ENCODE results near the gene MAPKBP1.

Gene MAPKBP1

DNA sequence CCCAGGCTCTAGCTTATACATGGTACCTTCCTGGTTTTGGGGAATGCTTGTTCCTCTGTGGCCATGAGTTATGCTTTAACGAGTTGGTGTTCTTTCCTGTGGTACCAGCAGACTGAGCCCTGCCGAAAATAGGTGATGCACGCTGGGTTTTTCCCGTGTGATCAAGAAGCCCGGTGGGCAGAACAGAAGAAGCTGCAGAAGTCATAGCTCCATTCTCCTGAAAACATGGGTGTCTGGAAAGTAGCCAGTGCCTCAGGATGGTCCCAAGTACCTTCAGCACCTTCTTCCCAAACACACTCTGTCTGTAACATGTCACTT, 25.2 kb downstream of the MAPKBP1 start:
- H3K4me3 ChIP-seq (ENCODE audit: low read depth, low read length): no peak overlapping the region
- TF ChIP-seq, protein P1, sequence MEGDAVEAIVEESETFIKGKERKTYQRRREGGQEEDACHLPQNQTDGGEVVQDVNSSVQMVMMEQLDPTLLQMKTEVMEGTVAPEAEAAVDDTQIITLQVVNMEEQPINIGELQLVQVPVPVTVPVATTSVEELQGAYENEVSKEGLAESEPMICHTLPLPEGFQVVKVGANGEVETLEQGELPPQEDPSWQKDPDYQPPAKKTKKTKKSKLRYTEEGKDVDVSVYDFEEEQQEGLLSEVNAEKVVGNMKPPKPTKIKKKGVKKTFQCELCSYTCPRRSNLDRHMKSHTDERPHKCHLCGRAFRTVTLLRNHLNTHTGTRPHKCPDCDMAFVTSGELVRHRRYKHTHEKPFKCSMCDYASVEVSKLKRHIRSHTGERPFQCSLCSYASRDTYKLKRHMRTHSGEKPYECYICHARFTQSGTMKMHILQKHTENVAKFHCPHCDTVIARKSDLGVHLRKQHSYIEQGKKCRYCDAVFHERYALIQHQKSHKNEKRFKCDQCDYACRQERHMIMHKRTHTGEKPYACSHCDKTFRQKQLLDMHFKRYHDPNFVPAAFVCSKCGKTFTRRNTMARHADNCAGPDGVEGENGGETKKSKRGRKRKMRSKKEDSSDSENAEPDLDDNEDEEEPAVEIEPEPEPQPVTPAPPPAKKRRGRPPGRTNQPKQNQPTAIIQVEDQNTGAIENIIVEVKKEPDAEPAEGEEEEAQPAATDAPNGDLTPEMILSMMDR (IDR thresholded peaks at IDR 0.05; ENCODE audit: control insufficient read depth, extremely low read depth, insufficient read depth): no peak
- DNase-seq (ENCODE audit: low read depth): no peak

DNA sequence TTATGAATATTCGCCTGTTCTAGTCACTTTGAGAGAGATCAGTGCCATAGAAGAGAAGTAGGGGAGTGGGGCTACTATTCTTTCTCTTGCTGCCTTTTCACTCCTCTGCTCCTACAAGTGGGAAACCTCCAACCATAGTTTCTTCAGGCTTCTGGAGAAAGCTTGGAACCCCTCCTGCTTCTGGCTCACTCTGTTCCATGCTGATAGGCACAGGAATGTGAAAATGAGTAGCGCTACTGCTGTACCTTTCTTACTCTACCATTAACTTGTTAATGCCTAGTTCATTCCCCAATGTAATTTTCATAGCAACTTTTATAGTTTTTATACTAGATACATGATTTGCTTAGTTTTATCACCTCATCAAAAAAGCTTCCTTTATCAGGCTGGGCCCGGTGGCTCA, 26.9 kb downstream of the MAPKBP1 start:
- TF ChIP-seq, protein P1 (IDR thresholded peaks at IDR 0.05; ENCODE audit: control insufficient read depth, extremely low read depth, insufficient read depth): no peak
- no peak overlapping the region for H3K4me3 ChIP-seq (ENCODE audit: low read depth, low read length)
- DNase-seq (ENCODE audit: low read depth): no peak

DNA sequence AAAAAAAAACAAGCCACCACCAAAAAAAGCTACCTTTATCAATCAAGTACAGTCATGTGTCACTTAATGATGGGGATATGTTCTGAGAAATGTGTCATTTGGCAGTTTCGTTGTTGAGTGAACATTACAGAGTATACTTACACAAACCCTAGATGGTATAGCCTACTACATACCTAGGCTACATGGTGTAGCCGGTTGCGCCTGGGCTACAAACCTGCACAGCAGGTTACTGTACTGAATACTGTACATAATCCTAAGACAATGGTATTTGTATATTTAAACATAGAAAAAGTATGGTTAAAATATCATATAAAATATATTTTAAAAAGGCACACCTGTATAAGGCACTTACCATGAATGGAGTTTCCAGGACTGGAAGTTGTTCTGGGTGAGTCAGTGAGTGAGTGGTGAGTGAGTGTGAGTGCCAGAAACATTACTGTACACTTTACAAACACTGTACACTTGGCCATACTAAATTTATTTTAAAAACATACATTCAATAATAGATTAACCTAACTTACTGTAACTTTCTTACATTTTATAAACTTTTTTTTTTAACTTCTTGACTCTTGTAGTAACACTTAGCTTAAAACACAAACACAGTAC, 27.7 kb downstream of the MAPKBP1 start:
- TF ChIP-seq, protein P1 (IDR thresholded peaks at IDR 0.05; ENCODE audit: control insufficient read depth, extremely low read depth, insufficient read depth): no peak
- no peak overlapping the region for H3K4me3 ChIP-seq (ENCODE audit: low read depth, low read length)
- DNase-seq (ENCODE audit: low read depth): no peak

DNA sequence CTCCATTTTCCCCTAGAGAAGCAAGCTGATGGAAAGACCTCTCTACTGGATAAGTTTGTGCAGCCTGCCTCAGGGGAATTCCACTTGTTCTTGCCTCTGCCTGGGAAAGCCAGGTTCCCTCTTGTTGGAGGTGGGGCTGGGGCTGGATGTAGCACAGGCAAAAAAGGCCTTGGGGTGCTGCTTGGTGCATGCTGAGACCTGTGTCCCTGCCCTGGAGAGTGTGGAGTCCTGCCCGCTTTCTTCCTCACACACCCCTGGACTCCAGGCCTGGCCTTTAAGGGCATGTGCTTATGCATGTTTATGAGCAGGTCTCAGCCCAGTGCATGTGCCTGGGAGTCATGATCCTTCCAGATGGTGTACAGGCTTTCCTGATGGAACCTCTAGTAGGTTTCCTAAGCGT, 30.1 kb downstream of the MAPKBP1 start:
- TF ChIP-seq, protein P1 (IDR thresholded peaks at IDR 0.05; ENCODE audit: control insufficient read depth, extremely low read depth, insufficient read depth): no peak

DNA sequence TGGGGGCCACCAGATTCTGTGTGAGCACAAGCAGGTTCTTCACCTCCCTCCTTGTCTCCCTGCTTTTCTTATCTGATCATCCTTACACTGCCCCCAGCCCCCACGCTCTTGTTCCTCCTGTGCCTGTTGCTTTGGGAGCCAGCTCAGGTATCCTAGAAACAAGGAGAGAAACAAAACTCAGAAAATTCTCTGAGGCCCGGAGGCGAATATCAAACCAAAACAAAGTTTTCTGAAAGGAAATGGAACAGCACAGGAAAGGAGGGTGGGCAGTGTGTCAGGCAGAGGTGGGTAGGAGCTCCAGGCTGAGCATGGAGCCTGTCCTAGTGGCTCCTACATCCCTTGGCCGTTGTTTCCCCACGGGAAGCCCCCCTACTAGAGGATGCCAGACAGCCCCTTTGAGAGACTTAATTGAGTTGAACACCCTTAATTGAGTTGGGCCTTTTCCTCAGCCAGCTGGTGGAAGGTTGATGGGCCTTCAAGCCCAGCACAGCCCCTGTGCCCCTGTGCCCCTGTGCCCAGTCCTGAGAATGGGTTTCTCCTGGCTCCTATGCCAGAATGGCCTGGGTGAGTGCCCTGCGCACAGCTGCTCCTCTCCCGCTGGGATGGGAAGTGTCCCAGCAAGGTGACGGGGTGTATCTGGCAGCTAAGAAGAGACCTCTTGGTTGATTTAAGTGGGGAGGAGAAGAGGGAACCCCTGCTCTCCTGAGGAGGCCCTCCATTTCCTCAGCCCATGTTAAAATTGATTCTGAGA, 30.8 kb downstream of the MAPKBP1 start:
- DNase-seq (ENCODE audit: low read depth): no peak
- TF ChIP-seq, protein P1 (IDR thresholded peaks at IDR 0.05; ENCODE audit: control insufficient read depth, extremely low read depth, insufficient read depth): no peak
- H3K4me3 ChIP-seq (ENCODE audit: low read depth, low read length): no peak overlapping the region

More for the DNA sequence above, 30.1 kb downstream of the MAPKBP1 start:
- no peak for DNase-seq (ENCODE audit: low read depth)
- H3K4me3 ChIP-seq (ENCODE audit: low read depth, low read length): no peak overlapping the region

DNA sequence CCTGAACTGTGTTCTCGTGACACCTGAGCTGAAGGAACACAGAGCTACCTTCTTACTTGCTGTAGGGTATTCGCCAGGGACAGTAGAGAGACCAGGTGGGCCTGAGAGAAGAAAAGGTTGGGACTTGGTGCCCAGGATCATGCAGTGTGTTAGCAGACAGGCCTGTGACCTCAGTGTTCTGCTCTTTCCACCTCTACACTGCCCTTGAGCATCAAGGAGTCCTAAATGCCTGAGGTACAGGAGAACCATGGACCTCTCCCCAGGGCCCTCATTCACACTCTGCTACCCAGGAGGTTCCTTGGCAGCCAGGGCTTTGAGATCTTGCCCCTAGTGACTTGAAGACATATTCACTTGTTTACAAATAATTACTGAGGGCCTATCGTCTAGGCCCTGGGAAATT, 31.4 kb downstream of the MAPKBP1 start:
- TF ChIP-seq, protein P1 (IDR thresholded peaks at IDR 0.05; ENCODE audit: control insufficient read depth, extremely low read depth, insufficient read depth): no peak
- no peak for DNase-seq (ENCODE audit: low read depth)
- no peak overlapping the region for H3K4me3 ChIP-seq (ENCODE audit: low read depth, low read length)

Data from LNCaP clone FGC (cell line).